Measurements from ENCODE around the gene USP36.

USP36 gene

GRCh38 chr17:78857266-78857665 lies 16.7 kb upstream of the USP36 start:
- no peak for TF ChIP-seq CTCF (IDR thresholded peaks at IDR 0.05; ENCODE audit: low read depth, low read length, missing control alignments)
- no peak for DNase-seq (ENCODE audit: low read depth)
- H3K4me3 ChIP-seq (ENCODE audit: low read depth, low read length) = no peak overlapping the region

- TF ChIP-seq CTCF (IDR thresholded peaks at IDR 0.05; ENCODE audit: low read depth, low read length, missing control alignments) = no peak
- no peak overlapping the region for H3K4me3 ChIP-seq (ENCODE audit: low read depth, low read length)
- no peak for DNase-seq (ENCODE audit: low read depth)
Observed at GRCh38 chr17:78855561-78856165, 15.0 kb upstream of the USP36 start.

- TF ChIP-seq CTCF (IDR thresholded peaks at IDR 0.05; ENCODE audit: low read depth, low read length, missing control alignments) = no peak
Observed at GRCh38 chr17:78854508-78854907, 13.9 kb upstream of the USP36 start.

GRCh38 chr17:78853926-78854394 lies 13.3 kb upstream of the USP36 start:
- no peak for DNase-seq (ENCODE audit: low read depth)
- TF ChIP-seq CTCF (IDR thresholded peaks at IDR 0.05; ENCODE audit: low read depth, low read length, missing control alignments) = no peak
- no peak overlapping the region for H3K4me3 ChIP-seq (ENCODE audit: low read depth, low read length)

More at GRCh38 chr17:78854508-78854907, 13.9 kb upstream of the USP36 start:
- no peak for DNase-seq (ENCODE audit: low read depth)
- no peak overlapping the region for H3K4me3 ChIP-seq (ENCODE audit: low read depth, low read length)

- DNase-seq (ENCODE audit: low read depth) = no peak
- peak; percentile 5 for TF ChIP-seq CTCF (IDR thresholded peaks at IDR 0.05; ENCODE audit: low read depth, low read length, missing control alignments)
- no peak overlapping the region for H3K4me3 ChIP-seq (ENCODE audit: low read depth, low read length)
Observed at GRCh38 chr17:78852709-78853121, 12.1 kb upstream of the USP36 start.

- no peak for TF ChIP-seq CTCF (IDR thresholded peaks at IDR 0.05; ENCODE audit: low read depth, low read length, missing control alignments)
- no peak for DNase-seq (ENCODE audit: low read depth)
- no peak overlapping the region for H3K4me3 ChIP-seq (ENCODE audit: low read depth, low read length)
Observed at GRCh38 chr17:78849026-78849425, 8.4 kb upstream of the USP36 start.

- no peak for DNase-seq (ENCODE audit: low read depth)
Observed at GRCh38 chr17:78847052-78847451, 6.4 kb upstream of the USP36 start.

More at GRCh38 chr17:78847052-78847451, 6.4 kb upstream of the USP36 start:
- no peak overlapping the region for H3K4me3 ChIP-seq (ENCODE audit: low read depth, low read length)
- no peak for TF ChIP-seq CTCF (IDR thresholded peaks at IDR 0.05; ENCODE audit: low read depth, low read length, missing control alignments)
